GM12872 (cell line): ENCODE results near the gene SH3RF3.

ENCODE experiments used
- CTCF ChIP-seq: IDR thresholded peaks from 3 replicates; pipeline ENCODE4 v1.5.1; 2011; ENCODE audit warnings: low read depth, mild to moderate bottlenecking, low read length, moderate library complexity; ENCODE audit not compliant: insufficient read depth

Gene SH3RF3

DNA sequence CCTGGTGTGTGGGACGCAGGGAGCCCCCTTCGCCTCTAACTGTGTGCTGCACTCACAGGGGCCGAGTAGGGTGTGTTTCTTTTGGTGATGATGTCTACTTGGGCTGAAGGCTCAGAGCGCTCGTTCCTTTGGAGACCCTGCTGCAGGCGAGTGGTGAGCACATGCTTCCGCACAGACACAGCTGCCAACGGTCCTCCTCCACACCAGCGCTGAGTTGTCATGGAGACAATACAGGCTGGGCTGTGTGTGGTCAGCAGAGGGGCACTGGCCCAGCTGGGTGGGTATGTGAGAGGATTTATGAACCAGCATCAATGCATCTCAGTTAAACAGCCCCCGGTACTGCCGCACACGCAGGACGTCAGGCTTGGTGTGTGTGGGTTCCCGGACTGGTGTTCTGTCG, 143.5 kb downstream of the SH3RF3 start:
- no peak for TF ChIP-seq CTCF

GRCh38 chr2:109275120-109276012, 146.4 kb downstream of the SH3RF3 start:
- TF ChIP-seq CTCF: no peak

DNA sequence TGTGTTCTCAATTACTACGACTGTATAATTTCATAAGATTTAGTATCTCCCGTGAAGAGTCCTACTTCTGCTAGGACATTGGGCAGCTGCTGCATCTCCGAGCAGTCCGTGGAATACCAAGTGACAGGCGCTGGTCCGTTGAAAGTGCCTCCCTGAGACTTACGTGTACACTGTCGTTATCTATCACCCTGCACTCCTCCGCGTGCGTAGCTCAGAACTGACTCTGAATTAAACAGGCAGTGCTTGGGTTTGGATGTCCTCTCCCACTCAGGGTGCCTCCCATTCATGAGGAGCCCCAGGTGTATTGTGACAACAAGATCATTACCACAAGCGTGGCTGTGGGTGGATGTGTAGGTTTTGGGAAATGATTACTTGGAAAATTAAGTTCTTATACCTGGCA, 148.4 kb downstream of the SH3RF3 start:
- TF ChIP-seq CTCF: no peak

DNA sequence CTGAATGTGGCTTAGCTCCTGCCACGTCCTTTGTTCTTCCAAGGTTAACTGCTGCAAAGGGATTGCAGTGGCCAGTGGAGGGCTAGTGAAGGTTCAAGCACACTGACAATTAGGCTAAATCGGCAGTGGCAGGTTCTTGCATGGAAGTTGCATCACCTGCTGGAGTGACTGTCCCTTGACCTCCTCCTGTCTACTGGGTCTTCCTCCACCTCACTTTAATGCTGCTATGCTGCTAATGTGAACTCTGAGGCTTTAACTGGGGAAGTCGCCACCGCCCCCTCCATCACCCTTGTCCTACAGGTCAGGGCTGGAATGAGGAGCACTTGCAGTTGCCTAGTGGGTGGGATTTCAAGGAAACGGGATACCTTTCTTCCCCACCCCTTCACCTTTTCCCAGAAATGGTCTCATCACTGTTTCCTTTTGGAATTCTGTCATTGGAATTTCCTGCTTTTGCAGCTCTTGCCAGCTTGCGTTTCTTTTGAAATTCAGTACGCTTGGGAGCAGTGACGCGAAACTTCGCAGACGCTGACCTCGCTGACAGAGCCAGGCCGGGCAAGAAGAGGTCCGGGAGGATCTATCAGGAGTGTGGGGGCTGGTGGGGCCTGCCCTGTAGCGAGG, 150.3 kb downstream of the SH3RF3 start:
- no peak for TF ChIP-seq CTCF

- TF ChIP-seq CTCF: no peak
Observed at GRCh38 chr2:109280804-109281203, 151.8 kb downstream of the SH3RF3 start.

DNA sequence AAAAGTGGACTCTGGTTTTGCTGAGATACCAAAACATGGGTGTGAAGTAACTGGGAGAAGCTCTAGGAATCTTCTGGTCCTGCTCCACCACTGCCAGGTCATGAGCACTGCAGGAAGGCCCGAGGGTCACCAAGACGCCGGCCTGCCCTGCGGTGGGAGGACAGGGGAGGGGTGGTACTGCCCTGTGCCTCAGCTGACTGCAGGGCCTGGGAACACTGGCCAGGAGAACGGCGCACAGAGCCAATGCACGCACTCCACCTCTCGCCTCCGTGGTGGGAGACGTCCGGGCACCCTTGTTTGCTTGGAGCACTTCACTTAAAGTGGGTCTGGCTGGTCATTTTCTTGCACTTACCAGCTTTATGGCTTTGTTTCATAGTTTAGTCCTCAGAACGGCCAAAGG, 153.4 kb downstream of the SH3RF3 start:
- TF ChIP-seq CTCF: no peak

DNA sequence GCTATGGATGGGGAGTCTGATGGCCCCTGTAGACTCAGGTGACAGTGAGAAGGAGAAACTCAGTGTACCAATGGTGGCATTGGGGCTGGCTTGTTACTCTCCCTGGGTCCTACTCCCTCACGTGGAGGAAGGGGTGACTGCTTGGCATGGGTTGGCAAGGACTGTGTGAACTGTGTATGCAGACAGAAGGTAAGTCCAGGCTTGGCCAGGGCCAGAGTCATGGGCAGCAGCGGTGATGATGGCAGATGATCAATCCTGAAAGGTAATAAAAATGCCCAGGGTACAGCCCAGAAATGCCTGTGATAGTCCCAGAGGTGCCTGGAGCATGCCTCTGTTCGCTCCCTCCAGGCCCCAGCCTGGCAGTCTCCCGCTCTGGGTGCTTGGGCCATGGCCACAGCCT, 153.9 kb downstream of the SH3RF3 start:
- TF ChIP-seq CTCF: no peak
